Endothelial cell of umbilical vein (primary cell): ENCODE data around the gene PLPP2. TPM values are rescaled to one million over a fixed set of nuclear protein-coding genes. Genes with fewer than 3 reads are reported as not detected.

Experiments
- BruUV-seq: library from RNA; stranded (reverse); fragments of 400-500 nt; replicated peaks from 2 replicates; lab custom pipeline; 2021; lab: Mats Ljungman, UMichigan
- CTCF ChIA-PET: fragments of 300-600, 350-600 bp; sonication (Branson Sonifier 250); formaldehyde crosslinking; loops from one replicate; lab custom pipeline; 2021; ENCODE audit warnings: antibody characterized with exemption, inconsistent platforms; lab: Charles Lee
- POLR2A ChIA-PET: fragments of 300-600, 350-600 bp; sonication (Branson Sonifier 250); formaldehyde crosslinking; loops from one replicate; lab custom pipeline; 2021; ENCODE audit warnings: antibody characterized with exemption, inconsistent platforms; lab: Charles Lee
- DNase-seq: peaks from one replicate; pipeline ENCODE4 v3.0.0-alpha.2; 2011; ENCODE audit warnings: low read depth, low spot score
- FAIRE-seq: peaks from 2 replicates; lab custom pipeline; 2011; peaks lifted over from hg19 to GRCh38; lab: Jason Lieb, UNC
- H2AFZ ChIP-seq: 2 replicates; pipeline ENCODE4 v1.6.0; 2012; ENCODE audit warnings: low read depth, low read length, control low read depth, inconsistent platforms
- H3K27ac ChIP-seq: 2 replicates; pipeline ENCODE4 v1.5.1; 2011; ENCODE audit warnings: low read depth, mild to moderate bottlenecking, control low read depth, low read length, moderate library complexity; ENCODE audit not compliant: insufficient read depth
- H3K27me3 ChIP-seq, 2 experiments: 2 replicates each; pipeline versions ENCODE4 v1.6.0 to v1.6.1; 2011; ENCODE audit warnings: low read length in 2 of 2, mixed read lengths in 1 of 2; ENCODE audit not compliant: control insufficient read depth in 2 of 2, insufficient read depth in 2 of 2
- H3K36me3 ChIP-seq, 2 experiments: 2 replicates in 1 of 2; 3 replicates in 1 of 2; pipeline ENCODE4 v1.5.1; 2011; ENCODE audit warnings: low read length in 2 of 2, mild to moderate bottlenecking in 1 of 2, moderate library complexity in 1 of 2; ENCODE audit not compliant: control insufficient read depth in 2 of 2, insufficient read depth in 2 of 2; ENCODE audit errors: extremely low read depth in 1 of 2
- H3K4me1 ChIP-seq: 3 replicates; pipeline ENCODE4 v1.5.1; 2011; ENCODE audit warnings: mild to moderate bottlenecking, low read length; ENCODE audit not compliant: control insufficient read depth, insufficient read depth; ENCODE audit errors: extremely low read depth
- H3K4me2 ChIP-seq: 2 replicates; pipeline ENCODE4 v1.6.1; 2011; ENCODE audit warnings: low read length, control low read depth, mixed read lengths; ENCODE audit not compliant: insufficient read depth
- H3K4me3 ChIP-seq, 3 experiments: fragments of 200-600 bp in 1 of 3; sonication (generic), shearing (Covaris generic) in 1 of 3; replicated peaks in 1 of 3; 2 replicates each; pipeline ENCODE4 v1.5.1; 2011 to 2016; ENCODE audit warnings: control low read depth in 3 of 3, low read length in 3 of 3, mild to moderate bottlenecking in 2 of 3, inconsistent platforms in 1 of 3, low read depth in 1 of 3, moderate library complexity in 1 of 3; ENCODE audit not compliant: insufficient read depth in 1 of 3
- H3K79me2 ChIP-seq: 2 replicates; pipeline ENCODE4 v1.6.0; 2012; ENCODE audit warnings: low read length, inconsistent platforms; ENCODE audit not compliant: control insufficient read depth, insufficient read depth
- H3K9ac ChIP-seq: replicated peaks from 2 replicates; pipeline ENCODE3; 2011; ENCODE audit warnings: low read length, control low read depth; ENCODE audit not compliant: insufficient read depth; ENCODE audit errors: extremely low read depth
- H3K9me1 ChIP-seq: replicated peaks from 3 replicates; pipeline ENCODE4 v1.6.0; 2011; ENCODE audit warnings: mild to moderate bottlenecking, low read length; ENCODE audit not compliant: control insufficient read depth, insufficient read depth; ENCODE audit errors: extremely low read depth
- H3K9me3 ChIP-seq: replicated peaks from 2 replicates; pipeline ENCODE4 v1.5.1; 2012; ENCODE audit warnings: low read length, inconsistent platforms; ENCODE audit not compliant: control insufficient read depth, insufficient read depth
- H4K20me1 ChIP-seq: replicated peaks from 2 replicates; pipeline ENCODE3; 2011; ENCODE audit warnings: mild to moderate bottlenecking, low read length; ENCODE audit not compliant: control insufficient read depth, insufficient read depth; ENCODE audit errors: extremely low read depth
- EZH2 ChIP-seq: IDR thresholded peaks from 2 replicates; pipeline ENCODE4 v1.6.1; 2012; ENCODE audit warnings: borderline replicate concordance, low read depth, mild to moderate bottlenecking, moderate library complexity, low read length, inconsistent platforms; ENCODE audit not compliant: severe bottlenecking
- FOS ChIP-seq: IDR thresholded peaks from 2 replicates; pipeline ENCODE4 v1.6.1; 2011; ENCODE audit warnings: mild to moderate bottlenecking, low read length, moderate library complexity, borderline replicate concordance; ENCODE audit not compliant: insufficient read depth
- GATA2 ChIP-seq: IDR thresholded peaks from 2 replicates; pipeline ENCODE4 v1.7.0; 2011; ENCODE audit warnings: low read depth, mild to moderate bottlenecking, moderate library complexity, mixed read lengths, low read length; ENCODE audit not compliant: insufficient read length, insufficient read depth
- JUN ChIP-seq: IDR thresholded peaks from 2 replicates; pipeline ENCODE4 v1.6.1; 2011; ENCODE audit warnings: borderline replicate concordance, low read depth; ENCODE audit not compliant: insufficient read length, insufficient read depth
- MAX ChIP-seq: IDR thresholded peaks from 2 replicates; pipeline ENCODE4 v1.6.1; 2011; ENCODE audit not compliant: insufficient read depth, insufficient read length
- MYC ChIP-seq: IDR thresholded peaks from one replicate; pipeline ENCODE4 v1.6.1; 2011; ENCODE audit warnings: mild to moderate bottlenecking, low read depth, low read length
- POLR2A ChIP-seq: IDR thresholded peaks from 2 replicates; pipeline ENCODE4 v1.6.1; 2012; ENCODE audit warnings: low read depth, mild to moderate bottlenecking, control low read depth, low read length
- POLR2AphosphoS5 ChIP-seq: IDR thresholded peaks from 2 replicates; pipeline ENCODE4 v1.6.1; 2012; ENCODE audit warnings: low read depth, mild to moderate bottlenecking, control low read depth, low read length, moderate library complexity; ENCODE audit not compliant: insufficient read depth
- dilution Hi-C: fragments of 300-500 bp; cut with MboI; formaldehyde crosslinking; loops from one replicate; pipeline ENCODE4 v1.15.0; 2019; ENCODE audit warnings: low sequenced_read_pairs; ENCODE audit not compliant: extremely low pct_ligation_motif_present
- intact Hi-C: fragments of 100-400 bp; cut with micrococcal nuclease; formaldehyde crosslinking; loops from one replicate; pipeline ENCODE4 v1.10.0; 2022
- polyA plus RNA-seq, 4 experiments: library from polyadenylated mRNA; depleted of rRNA in 3 of 4; stranded (reverse) in 3 of 4; unstranded in 1 of 4; fragments of >200 nt; gene quantifications; 2 replicates each; pipeline versions ENCODE4 v1.2.1 to v1.2.3, GENCODE V29; 2011 to 2012; ENCODE audit warnings: missing spikeins in 1 of 4
- total RNA-seq: library from RNA; stranded (reverse); gene quantifications from 2 replicates; pipeline ENCODE4 v1.2.3, GENCODE V29; 2021
- TF ChIP-seq, protein P1 (sequence below), 2 donors: IDR thresholded peaks; 1 replicate in 1 of 2; 2 replicates in 1 of 2; pipeline ENCODE4 v1.5.1; 2011; ENCODE audit warnings: low read length in 2 of 2, mild to moderate bottlenecking in 2 of 2, moderate library complexity in 2 of 2, control low read depth in 1 of 2, inconsistent platforms in 1 of 2, low read depth in 1 of 2; ENCODE audit not compliant: insufficient read depth in 1 of 2; ENCODE audit errors: extremely low read depth in 1 of 2

The PLPP2 gene
- total and polyA plus RNA-seq, 2 donors (not counting 3 experiments of a cell fraction or from before 2014, with no cell fraction given) = 27.9 to 34.3 TPM

- Histone ChIP-seq H3K79me2 (no peaks in the 10 kb centered on the region), H3K9me1 (no peaks in the 10 kb centered on the region), H3K27me3 (peaks cover 0 to 6% of the 10 kb centered on the region in 2 experiments), H3K36me3 (no peaks in the 10 kb centered on the region), H3K4me2 (no peak overlapping the region), H3K4me1 (peaks cover 8% of the 10 kb centered on the region), H3K27ac (no peak overlapping the region), H4K20me1 (no peaks in the 10 kb centered on the region), H3K4me3 (no peak overlapping the region), H2AFZ (no peak overlapping the region), H3K9me3 (no peaks in the 10 kb centered on the region), H3K9ac (no peak overlapping the region)
- BruUV-seq = no TSS peak
- no peak for FAIRE-seq
- dilution Hi-C loops (no loop called here), intact Hi-C loops (no loop called here)
- DNase-seq = no peak
- ChIA-PET POLR2A (no interaction called here), CTCF (interaction anchor here (0.8 kb wide), 1 partner anchor 21 kb away, joined by 3 read pairs; no protein-coding TSS in a partner anchor)
- TF ChIP-seq JUN (no peak), EZH2 (no peak), FOS (no peak), POLR2A (no peak), GATA2 (no peak), POLR2AphosphoS5 (no peak), MYC (no peak), MAX (no peak)
- TF ChIP-seq, protein P1, sequence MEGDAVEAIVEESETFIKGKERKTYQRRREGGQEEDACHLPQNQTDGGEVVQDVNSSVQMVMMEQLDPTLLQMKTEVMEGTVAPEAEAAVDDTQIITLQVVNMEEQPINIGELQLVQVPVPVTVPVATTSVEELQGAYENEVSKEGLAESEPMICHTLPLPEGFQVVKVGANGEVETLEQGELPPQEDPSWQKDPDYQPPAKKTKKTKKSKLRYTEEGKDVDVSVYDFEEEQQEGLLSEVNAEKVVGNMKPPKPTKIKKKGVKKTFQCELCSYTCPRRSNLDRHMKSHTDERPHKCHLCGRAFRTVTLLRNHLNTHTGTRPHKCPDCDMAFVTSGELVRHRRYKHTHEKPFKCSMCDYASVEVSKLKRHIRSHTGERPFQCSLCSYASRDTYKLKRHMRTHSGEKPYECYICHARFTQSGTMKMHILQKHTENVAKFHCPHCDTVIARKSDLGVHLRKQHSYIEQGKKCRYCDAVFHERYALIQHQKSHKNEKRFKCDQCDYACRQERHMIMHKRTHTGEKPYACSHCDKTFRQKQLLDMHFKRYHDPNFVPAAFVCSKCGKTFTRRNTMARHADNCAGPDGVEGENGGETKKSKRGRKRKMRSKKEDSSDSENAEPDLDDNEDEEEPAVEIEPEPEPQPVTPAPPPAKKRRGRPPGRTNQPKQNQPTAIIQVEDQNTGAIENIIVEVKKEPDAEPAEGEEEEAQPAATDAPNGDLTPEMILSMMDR (IDR thresholded peaks at IDR 0.05; ENCODE audit: extremely low read depth in 1 of 2, insufficient read depth in 1 of 2, low read depth in 1 of 2, low read length in 2 of 2) = no peak
Observed at GRCh38 chr19:287381-287871, 3.8 kb downstream of the PLPP2 start.
